CD4-positive, alpha-beta T cell (primary cell): ENCODE results near the gene SHPK. TPM values are rescaled to one million over a fixed set of nuclear protein-coding genes. Genes with fewer than 3 reads are reported as not detected.
A peak's percentile ranks its signal among the peaks of the same experiment; 100 is the strongest.

Source experiments
- ATAC-seq: fragments of 200-7000 bp; cut with Tn5 transposase; one replicate; pipeline ENCODE4 v1.10.0; 2022; ENCODE audit warnings: mild to moderate bottlenecking; ENCODE audit not compliant: poor library complexity
- CTCF ChIA-PET: fragments of 350-600 bp; sonication (Branson Sonifier 250); formaldehyde crosslinking; loops from one replicate; lab custom pipeline; 2021; ENCODE audit warnings: antibody characterized with exemption, inconsistent platforms; lab: Charles Lee
- POLR2A ChIA-PET: fragments of 350-600 bp; sonication (Branson Sonifier 250); formaldehyde crosslinking; loops from one replicate; lab custom pipeline; 2021; ENCODE audit warnings: antibody characterized with exemption, inconsistent platforms; lab: Charles Lee
- DNase-seq, 14 experiments: peaks; one replicate each; pipeline ENCODE4 v3.0.0-alpha.2; 2013 to 2020; ENCODE audit warnings: mixed read lengths in 2 of 14
- H3K27ac ChIP-seq, 2 donors: one replicate each; pipeline versions ENCODE4 v1.5.1 to v1.7.0; 2013; ENCODE audit warnings: low read length in 2 of 2, low read depth in 1 of 2, mild to moderate bottlenecking in 1 of 2
- H3K27me3 ChIP-seq, 2 experiments: 1 replicate in 1 of 2; 2 replicates in 1 of 2; pipeline versions ENCODE4 v1.6.1 to v1.7.0; 2013; ENCODE audit warnings: low read length in 2 of 2, control low read depth in 1 of 2, mild to moderate bottlenecking in 1 of 2, moderate library complexity in 1 of 2; ENCODE audit not compliant: insufficient read depth in 2 of 2, control insufficient read depth in 1 of 2
- H3K36me3 ChIP-seq: one replicate; pipeline ENCODE4 v1.6.1; 2013; ENCODE audit warnings: low read length, control low read depth; ENCODE audit not compliant: insufficient read depth
- H3K4me1 ChIP-seq: one replicate; pipeline ENCODE4 v1.6.1; 2013; ENCODE audit warnings: low read length, control low read depth; ENCODE audit not compliant: insufficient read depth
- H3K4me3 ChIP-seq: one replicate; pipeline ENCODE4 v1.5.1; 2013; ENCODE audit warnings: mild to moderate bottlenecking, low read length, moderate library complexity
- H3K9me3 ChIP-seq, 2 experiments: 1 replicate in 1 of 2; 2 replicates in 1 of 2; pipeline versions ENCODE4 v1.6.1 to v1.7.0; 2013; ENCODE audit warnings: low read length in 2 of 2, mild to moderate bottlenecking in 2 of 2, control low read depth in 1 of 2, moderate library complexity in 1 of 2; ENCODE audit not compliant: control insufficient read depth in 1 of 2, insufficient read depth in 1 of 2
- H3K27ac Mint-ChIP-seq: one replicate; pipeline ENCODE4 v1.8.0; 2020; ENCODE audit warnings: mixed read lengths
- H3K27me3 Mint-ChIP-seq: one replicate; pipeline ENCODE4 v1.8.0; 2021; ENCODE audit warnings: mixed read lengths
- H3K36me3 Mint-ChIP-seq: one replicate; pipeline ENCODE4 v1.8.0; 2021; ENCODE audit warnings: low read depth, mixed read lengths
- H3K4me1 Mint-ChIP-seq: one replicate; pipeline ENCODE4 v1.8.0; 2021; ENCODE audit warnings: low read depth, mixed read lengths
- H3K4me3 Mint-ChIP-seq: one replicate; pipeline ENCODE4 v1.8.0; 2020; ENCODE audit warnings: mild to moderate bottlenecking, mixed read lengths
- H3K9me3 Mint-ChIP-seq: one replicate; pipeline ENCODE4 v1.8.0; 2020; ENCODE audit warnings: mixed read lengths
- CTCF ChIP-seq: fragments of 200-600 bp; IDR thresholded peaks from one replicate; pipeline ENCODE4 v1.8.0; 2022; ENCODE audit warnings: antibody characterized with exemption, mild to moderate bottlenecking
- intact Hi-C, 2 experiments: fragments of 100-400 bp; cut with DNase I in 1 of 2; cut with micrococcal nuclease in 1 of 2; formaldehyde crosslinking; loops; one replicate each; pipeline versions ENCODE4 v1.15.1 to v1.9.0; 2023 to 2025; cut with DNase I, micrococcal nuclease
- polyA plus RNA-seq, 2 donors: library from polyadenylated mRNA; unstranded; fragments of 120-200 nt; gene quantifications; one replicate each; pipeline ENCODE4 v1.2.1, GENCODE V29; 2013
- total RNA-seq, 174 experiments: library from RNA in 2 of 174; stranded (reverse) in 2 of 174; gene quantifications; one replicate each; pipeline ENCODE4 v1.2.3 and lab custom pipeline; 2021 to 2026

The SHPK gene
- total RNA-seq: 1 to 10 TPM; 3.4 TPM
- 5.4 TPM for polyA plus RNA-seq (2013, experiment 1 of 2)
- polyA plus RNA-seq (2013, experiment 2 of 2): 5.0 TPM
- total RNA-seq (lab: John Stamatoyannopoulos, UW): 0 to 7.7 (median 2.4) reads per million in 172 experiments

- ATAC-seq (peak; percentile 98), DNase-seq (peak; percentile 86 to 96 (median 92))
- Histone ChIP-seq H3K27ac (peak within 1 kb of the TSS; percentile 93 to 99), H3K4me1 (peaks cover 27% of the 10 kb centered on the region), H3K9me3 (no peaks in the 10 kb centered on the region), H3K4me3 (peak within 1 kb of the TSS; percentile 80), H3K36me3 (no peaks in the 10 kb centered on the region), H3K27me3 (no peaks in the 10 kb centered on the region)
- TF ChIP-seq CTCF: no peak
- CTCF ChIA-PET: interaction anchor here (1.0 to 1.3 kb wide), 5 partner anchors 14 to 588 kb away, joined by 3 to 6 read pairs (median 4); partner anchors contain the start of gene NCBP3
- POLR2A ChIA-PET: interaction anchor here (0.6 to 2.3 kb wide), 16 partner anchors 9 to 1306 kb away, joined by 3 to 17 read pairs (median 6); partner anchors contain the start of genes CYB5D2, EMC6, METTL16 and NCBP3
- Mint-ChIP-seq H3K9me3 (no peaks in the 10 kb centered on the region), H3K4me1 (peaks cover 21% of the 10 kb centered on the region), H3K27me3 (no peaks in the 10 kb centered on the region), H3K4me3 (peak within 1 kb of the TSS; percentile 98), H3K27ac (peak within 1 kb of the TSS; percentile 99), H3K36me3 (peaks cover 12% of the 10 kb centered on the region)
- intact Hi-C loops: loop anchor here (1.0 to 10.0 kb wide), 4 partner anchors 32 to 922 kb away; partner anchors contain the start of genes CLUH (in 1 of the 2), EMC6 (in 1 of the 2), NCBP3 (in 1 of the 2) and TAX1BP3 (in 1 of the 2)
These were observed at the start of gene SHPK, which contains the start of gene CTNS for GRCh38 chr17:3636154-3636907. SHPK (minus strand) TSS chr17:3636250; CDS start chr17:3636219, 31 bp downstream. CTNS (plus strand) TSS chr17:3636760; CDS start chr17:3640207, 3,447 bp downstream.

- no peaks in the 10 kb centered on the region for H3K27me3 Mint-ChIP-seq
- Histone ChIP-seq H3K4me1 (peaks cover 12% of the 10 kb centered on the region), H3K36me3 (peaks cover 13% of the 10 kb centered on the region), H3K27ac (no peak overlapping the region), H3K27me3 (no peaks in the 10 kb centered on the region), H3K4me3 (no peak overlapping the region), H3K9me3 (no peaks in the 10 kb centered on the region)
- H3K9me3 Mint-ChIP-seq: no peaks in the 10 kb centered on the region
- DNase-seq (no peak), ATAC-seq (no peak)
- peaks cover 7% of the 10 kb centered on the region for H3K4me1 Mint-ChIP-seq
- no peak overlapping the region for H3K4me3 Mint-ChIP-seq
- intact Hi-C loops: no loop called here
- ChIA-PET POLR2A (no interaction called here), CTCF (no interaction called here)
- no peak for TF ChIP-seq CTCF
- peaks cover 14% of the 10 kb centered on the region for H3K36me3 Mint-ChIP-seq
- no peak overlapping the region for H3K27ac Mint-ChIP-seq
These were observed 49.1 kb upstream of the SHPK start for GRCh38 chr17:3685174-3685573.

- no peak overlapping the region for H3K27ac Mint-ChIP-seq
These were observed 47.0 kb upstream of the SHPK start for GRCh38 chr17:3683054-3683511.

More at GRCh38 chr17:3683054-3683511, 47.0 kb upstream of the SHPK start:
- DNase-seq (peak; percentile 30 to 80 (median 50)), ATAC-seq (peak; percentile 97)
- Mint-ChIP-seq H3K27me3 (no peaks in the 10 kb centered on the region), H3K4me1 (peaks cover 7% of the 10 kb centered on the region), H3K4me3 (no peak overlapping the region), H3K9me3 (no peaks in the 10 kb centered on the region), H3K36me3 (peaks cover 6% of the 10 kb centered on the region)
- intact Hi-C loops: loop anchor here (1.0 to 5.0 kb wide), 6 partner anchors 39 to 144 kb away; partner anchors contain the start of gene HASPIN (in 2 of the 2)
- Histone ChIP-seq H3K9me3 (no peaks in the 10 kb centered on the region), H3K36me3 (peaks cover 10% of the 10 kb centered on the region), H3K27ac (no peak overlapping the region), H3K4me1 (peaks cover 16% of the 10 kb centered on the region), H3K4me3 (no peak overlapping the region), H3K27me3 (no peaks in the 10 kb centered on the region)
- TF ChIP-seq CTCF: peak; percentile 95
- ChIA-PET POLR2A (interaction anchor here (0.8 to 1.8 kb wide), 3 partner anchors 28 to 145 kb away, joined by 3 to 4 read pairs (median 4); no protein-coding TSS in a partner anchor), CTCF (interaction anchor here (0.6 to 1.9 kb wide), 11 partner anchors 12 to 144 kb away, joined by 3 to 14 read pairs (median 4); partner anchors contain the start of genes CTNS, EMC6, HASPIN and P2RX5)
